Transverse colon (tissue), 4 donors: ENCODE data around the gene SLC25A43. TPM values are rescaled to one million over a fixed set of nuclear protein-coding genes. Genes with fewer than 3 reads are reported as not detected.
"Not testable (repeated sequence)": the region's sequence is repeated elsewhere in the genome, so short reads cannot be mapped to it uniquely, and the experiment has no call there.

Experiments used
- DNase-seq: peaks from one replicate; pipeline ENCODE4 v3.0.0-alpha.2; 2019
- H3K27ac ChIP-seq, 4 donors: fragments of 200-600 bp; sonication (generic); 2 replicates each; pipeline ENCODE4 v1.5.1; 2016 to 2018; ENCODE audit warnings: inconsistent platforms in 4 of 4
- H3K27me3 ChIP-seq: fragments of 200-600 bp; sonication (generic); 2 replicates; pipeline ENCODE4 v1.5.1; 2017; ENCODE audit warnings: inconsistent platforms
- H3K36me3 ChIP-seq, 4 donors: fragments of 200-600 bp; sonication (generic); 2 replicates each; pipeline ENCODE4 v1.5.1; 2017 to 2019; ENCODE audit warnings: inconsistent platforms in 4 of 4
- H3K4me1 ChIP-seq, 4 donors: fragments of 200-600 bp; sonication (generic); 2 replicates each; pipeline ENCODE4 v1.5.1; 2017 to 2020; ENCODE audit warnings: inconsistent platforms in 4 of 4
- H3K4me3 ChIP-seq, 4 donors: fragments of 200-600 bp; sonication (generic); 1 replicate in 1 of 4; 2 replicates in 3 of 4; pipeline versions ENCODE4 v1.5.1 to v1.6.1; 2017 to 2019; ENCODE audit warnings: inconsistent platforms in 4 of 4
- H3K9me3 ChIP-seq, 2 donors: fragments of 200-600 bp; sonication (generic); 2 replicates each; pipeline ENCODE4 v1.5.1; 2017 to 2019; ENCODE audit warnings: inconsistent platforms in 2 of 2
- CTCF ChIP-seq, 5 experiments: fragments of 200-600 bp in 3 of 5; fragments of 450-650 bp in 2 of 5; sonication (generic) in 3 of 5; IDR thresholded peaks; 1 replicate in 2 of 5; 2 replicates in 3 of 5; pipeline ENCODE4 v1.5.1; 2016 to 2017; ENCODE audit warnings: antibody characterized with exemption in 5 of 5, inconsistent platforms in 3 of 5, mild to moderate bottlenecking in 2 of 5, moderate library complexity in 1 of 5
- EP300 ChIP-seq: sonication (generic); formaldehyde crosslinking; IDR thresholded peaks from one replicate; pipeline ENCODE4 v1.6.1; 2017; ENCODE audit warnings: antibody characterized with exemption, low read depth
- POLR2A ChIP-seq: fragments of 450-650 bp; IDR thresholded peaks from one replicate; pipeline ENCODE4 v1.6.1; 2016; ENCODE audit warnings: antibody characterized with exemption, mild to moderate bottlenecking, moderate library complexity
- POLR2AphosphoS5 ChIP-seq, 3 donors: sonication (generic); formaldehyde crosslinking; IDR thresholded peaks; one replicate each; pipeline ENCODE4 v1.6.1; 2016; ENCODE audit warnings: antibody characterized with exemption in 3 of 3
- WGBS, 2 donors: methylation state at CpG; one replicate each; pipeline ENCODE4 v1.1.5; 2018; ENCODE audit warnings: low coverage in 1 of 2; 5-methylcytosine and 5-hydroxymethylcytosine counted together
- in situ Hi-C, 4 donors: fragments of 200-750 bp; cut with MboI; loops; one replicate each; pipeline versions ENCODE4 v1.15.0 to v1.15.1; 2017; ENCODE audit warnings: low sequenced_read_pairs in 3 of 4, low pct_ligation_motif_present in 1 of 4, low pct_unique_long_range_greater_than_20kb in 1 of 4
- intact Hi-C: fragments of 100-400 bp; cut with DNase I; formaldehyde crosslinking; loops from one replicate; pipeline ENCODE4 v1.15.1; 2023; ENCODE audit warnings: low total_unique reads
- total RNA-seq, 4 donors: library from RNA; depleted of rRNA; stranded (reverse); fragments of >200 nt; gene quantifications; one replicate each; pipeline ENCODE4 v1.1.0, GENCODE V29; 2016

SLC25A43 gene
- 10 to 100 TPM; 23.3 to 46.4 (median 43.4) TPM for total RNA-seq

- TF ChIP-seq CTCF (IDR thresholded peaks at IDR 0.05) = no peak
- TF ChIP-seq POLR2AphosphoS5 (IDR thresholded peaks at IDR 0.05) = peak in 1 of 3 donors; percentile 41
- TF ChIP-seq EP300 = no peak
- peak; percentile 42 for TF ChIP-seq POLR2A
- peak within 1 kb of the TSS; percentile 62 to 76 (median 71) for H3K4me3 ChIP-seq
- no peaks in the 10 kb centered on the region for H3K9me3 ChIP-seq
- peaks cover 0 to 18% (median 6%) of the 10 kb centered on the region in 4 donors for H3K4me1 ChIP-seq
- intact Hi-C loops (no loop called here), in situ Hi-C loops (no loop called here)
- H3K27ac ChIP-seq = peak within 1 kb of the TSS; percentile 89 to 94 (median 91)
- DNase-seq = peak; percentile 57
- no peaks in the 10 kb centered on the region for H3K27me3 ChIP-seq
- no peaks in the 10 kb centered on the region for H3K36me3 ChIP-seq
- WGBS, 2 donors = 36% methylated on average over 64 of the region's 77 CpGs; no CpG with 5 or more reads in 1 of the 2 donors
Measured at GRCh38 chrX:119398974-119399771, at the start of gene SLC25A43. Gene SLC25A43, plus strand, starts transcription at chrX:119399336. Its CDS starts 68 bp downstream, at chrX:119399404.

- Histone ChIP-seq H3K9me3 (no peaks in the 10 kb centered on the region), H3K27ac (no peak overlapping the region), H3K36me3 (no peaks in the 10 kb centered on the region), H3K4me1 (no peaks in the 10 kb centered on the region), H3K27me3 (no peaks in the 10 kb centered on the region), H3K4me3 (no peak overlapping the region)
- in situ Hi-C loops (no loop called here), intact Hi-C loops (no loop called here)
- 77% methylated on average over 4 of the region's 4 CpGs; no CpG with 5 or more reads in 1 of the 2 donors for WGBS, 2 donors
- DNase-seq = no peak
- no peak for TF ChIP-seq POLR2AphosphoS5 (IDR thresholded peaks at IDR 0.05)
Measured at GRCh38 chrX:119359618-119360382, 39.3 kb upstream of the SLC25A43 start.

- H3K4me3 ChIP-seq, in situ Hi-C loops, H3K36me3 ChIP-seq, H3K9me3 ChIP-seq, H3K27me3 ChIP-seq, H3K27ac ChIP-seq, H3K4me1 ChIP-seq, intact Hi-C loops, DNase-seq: not testable (repeated sequence)
- WGBS, 2 donors = 95% methylated on average over 14 of the region's 27 CpGs; no CpG with 5 or more reads in 1 of the 2 donors
Measured at GRCh38 chrX:119361451-119361850, 37.7 kb upstream of the SLC25A43 start.

- H3K4me3 ChIP-seq, intact Hi-C loops, H3K4me1 ChIP-seq, H3K27me3 ChIP-seq, H3K27ac ChIP-seq, in situ Hi-C loops, DNase-seq, H3K9me3 ChIP-seq, H3K36me3 ChIP-seq: not testable (repeated sequence)
- WGBS, 2 donors = 94% methylated on average over 11 of the region's 24 CpGs; no CpG with 5 or more reads in 1 of the 2 donors
Measured at GRCh38 chrX:119362074-119362473, 37.1 kb upstream of the SLC25A43 start.

- Histone ChIP-seq H3K9me3 (no peaks in the 10 kb centered on the region), H3K36me3 (no peaks in the 10 kb centered on the region), H3K4me1 (no peaks in the 10 kb centered on the region), H3K27me3 (no peaks in the 10 kb centered on the region), H3K4me3 (no peak overlapping the region), H3K27ac (no peak overlapping the region)
- WGBS, 2 donors = 17 to 64% methylated on average over 1 to 6 of the region's 6 CpGs
- in situ Hi-C loops = no loop called here
- DNase-seq = no peak
- no peak for TF ChIP-seq POLR2AphosphoS5 (IDR thresholded peaks at IDR 0.05)
- no peak for TF ChIP-seq POLR2A
- no peak for TF ChIP-seq EP300
- TF ChIP-seq CTCF (IDR thresholded peaks at IDR 0.05) = no peak
- intact Hi-C loops = no loop called here
Measured at GRCh38 chrX:119363391-119363790, 35.7 kb upstream of the SLC25A43 start.

- intact Hi-C loops, H3K4me1 ChIP-seq, H3K27ac ChIP-seq, H3K36me3 ChIP-seq, in situ Hi-C loops, H3K4me3 ChIP-seq, H3K27me3 ChIP-seq, H3K9me3 ChIP-seq, DNase-seq: not testable (repeated sequence)
- 60 to 65% methylated on average over 1 to 2 of the region's 2 CpGs for WGBS, 2 donors
Measured at GRCh38 chrX:119371861-119372260, 27.3 kb upstream of the SLC25A43 start.
